ENCODE measurements around the gene PPP3CA.

DNA sequence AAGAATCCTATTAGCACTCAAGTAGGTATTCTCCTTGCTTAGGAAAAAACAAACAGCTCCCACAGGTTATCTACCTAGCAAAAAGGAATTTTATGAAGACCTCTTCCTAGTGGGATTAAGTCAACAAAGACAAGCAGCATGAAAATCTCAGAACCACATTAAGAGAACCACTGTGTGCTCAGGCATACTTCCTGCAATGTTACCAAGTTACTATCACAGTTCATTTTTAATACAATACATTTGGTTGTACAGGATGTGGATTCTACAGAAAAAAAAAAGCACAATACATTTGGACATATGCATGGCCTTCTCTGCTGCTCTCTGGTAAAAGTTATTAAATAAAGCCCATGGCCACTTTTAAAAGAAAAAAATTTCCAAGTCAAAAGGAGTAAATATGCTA is 193.7 kb downstream of the PPP3CA start:
- TF ChIP-seq, protein P1, sequence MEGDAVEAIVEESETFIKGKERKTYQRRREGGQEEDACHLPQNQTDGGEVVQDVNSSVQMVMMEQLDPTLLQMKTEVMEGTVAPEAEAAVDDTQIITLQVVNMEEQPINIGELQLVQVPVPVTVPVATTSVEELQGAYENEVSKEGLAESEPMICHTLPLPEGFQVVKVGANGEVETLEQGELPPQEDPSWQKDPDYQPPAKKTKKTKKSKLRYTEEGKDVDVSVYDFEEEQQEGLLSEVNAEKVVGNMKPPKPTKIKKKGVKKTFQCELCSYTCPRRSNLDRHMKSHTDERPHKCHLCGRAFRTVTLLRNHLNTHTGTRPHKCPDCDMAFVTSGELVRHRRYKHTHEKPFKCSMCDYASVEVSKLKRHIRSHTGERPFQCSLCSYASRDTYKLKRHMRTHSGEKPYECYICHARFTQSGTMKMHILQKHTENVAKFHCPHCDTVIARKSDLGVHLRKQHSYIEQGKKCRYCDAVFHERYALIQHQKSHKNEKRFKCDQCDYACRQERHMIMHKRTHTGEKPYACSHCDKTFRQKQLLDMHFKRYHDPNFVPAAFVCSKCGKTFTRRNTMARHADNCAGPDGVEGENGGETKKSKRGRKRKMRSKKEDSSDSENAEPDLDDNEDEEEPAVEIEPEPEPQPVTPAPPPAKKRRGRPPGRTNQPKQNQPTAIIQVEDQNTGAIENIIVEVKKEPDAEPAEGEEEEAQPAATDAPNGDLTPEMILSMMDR (IDR thresholded peaks at IDR 0.05) = no peak
- TF ChIP-seq POLR2A (IDR thresholded peaks at IDR 0.05) = no peak

Measured in right lobe of liver (tissue), 4 donors.